Measurements from ENCODE around the gene CCDC74B.
"Not testable (repeated sequence)": the region's sequence is repeated elsewhere in the genome, so short reads cannot be mapped to it uniquely, and the experiment has no call there.

Gene CCDC74B

DNA sequence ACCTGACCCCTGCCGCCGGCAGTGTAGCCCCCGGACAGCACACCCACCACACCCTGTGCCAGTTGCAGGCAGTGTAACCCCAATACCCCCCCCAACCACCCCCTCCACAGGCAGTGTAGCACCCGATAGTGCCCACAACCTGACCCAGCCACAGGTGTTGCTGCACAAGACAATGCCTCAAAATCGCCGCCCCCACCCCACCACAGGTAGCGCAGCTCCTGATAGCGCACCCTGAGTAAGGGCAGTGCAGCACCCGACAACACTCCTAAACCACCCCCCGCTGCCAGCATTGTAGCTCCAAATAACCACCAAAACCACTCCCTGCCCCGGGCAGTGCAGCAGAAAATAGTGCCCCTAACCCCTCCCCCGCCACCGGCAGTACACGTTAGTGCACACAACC lies 16.4 kb downstream of the CCDC74B start:
- H3K27me3 ChIP-seq (ENCODE audit: insufficient read depth, low read length, poor library complexity, severe bottlenecking); H2AFZ ChIP-seq (ENCODE audit: low read length); H3K9me3 ChIP-seq (ENCODE audit: insufficient read depth, low read depth, low read length); H3K4me2 ChIP-seq (ENCODE audit: low read depth, low read length, poor library complexity, severe bottlenecking); H3K36me3 ChIP-seq (ENCODE audit: insufficient read depth, low read length); H3K4me3 ChIP-seq (ENCODE audit: low read length, poor library complexity, severe bottlenecking); H3K4me1 ChIP-seq (ENCODE audit: insufficient read depth, low read length, poor library complexity, severe bottlenecking); H4K20me1 ChIP-seq (ENCODE audit: insufficient read depth, low read length, poor library complexity, severe bottlenecking); H3K79me2 ChIP-seq (ENCODE audit: insufficient read depth, low read length); H3F3A ChIP-seq (ENCODE audit: low read depth); H3K9ac ChIP-seq (ENCODE audit: low read depth, low read length, poor library complexity, severe bottlenecking); H3K9me2 ChIP-seq (replicated peaks; ENCODE audit: low read depth, low read length): not testable (repeated sequence)

DNA sequence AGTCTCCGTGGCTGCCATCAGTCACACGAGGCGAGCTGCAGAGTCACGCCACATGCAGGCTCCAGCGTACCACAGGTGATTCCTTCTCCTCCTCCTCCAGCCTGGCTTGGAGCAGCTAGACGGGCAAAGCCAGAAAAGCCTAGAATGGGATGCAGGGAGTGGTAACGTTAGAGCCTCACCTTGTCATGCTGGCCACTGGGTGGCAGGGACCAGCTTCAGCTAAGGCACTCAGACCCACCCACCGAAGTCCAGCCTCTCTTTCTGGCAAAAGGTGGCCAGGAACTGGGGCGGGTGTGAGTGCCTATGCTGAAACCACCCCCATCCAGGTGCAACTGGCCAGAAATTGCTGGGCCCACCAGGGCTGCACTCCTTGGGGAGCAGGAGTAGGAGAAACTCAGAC lies 17.2 kb downstream of the CCDC74B start:
- H2AFZ ChIP-seq (ENCODE audit: low read length); H3K4me2 ChIP-seq (ENCODE audit: low read depth, low read length, poor library complexity, severe bottlenecking); H3K36me3 ChIP-seq (ENCODE audit: insufficient read depth, low read length); H3K4me1 ChIP-seq (ENCODE audit: insufficient read depth, low read length, poor library complexity, severe bottlenecking); H3F3A ChIP-seq (ENCODE audit: low read depth); H3K9me2 ChIP-seq (replicated peaks; ENCODE audit: low read depth, low read length); H4K20me1 ChIP-seq (ENCODE audit: insufficient read depth, low read length, poor library complexity, severe bottlenecking); H3K4me3 ChIP-seq (ENCODE audit: low read length, poor library complexity, severe bottlenecking); H3K9ac ChIP-seq (ENCODE audit: low read depth, low read length, poor library complexity, severe bottlenecking); H3K79me2 ChIP-seq (ENCODE audit: insufficient read depth, low read length); H3K9me3 ChIP-seq (ENCODE audit: insufficient read depth, low read depth, low read length); H3K27me3 ChIP-seq (ENCODE audit: insufficient read depth, low read length, poor library complexity, severe bottlenecking): not testable (repeated sequence)

DNA sequence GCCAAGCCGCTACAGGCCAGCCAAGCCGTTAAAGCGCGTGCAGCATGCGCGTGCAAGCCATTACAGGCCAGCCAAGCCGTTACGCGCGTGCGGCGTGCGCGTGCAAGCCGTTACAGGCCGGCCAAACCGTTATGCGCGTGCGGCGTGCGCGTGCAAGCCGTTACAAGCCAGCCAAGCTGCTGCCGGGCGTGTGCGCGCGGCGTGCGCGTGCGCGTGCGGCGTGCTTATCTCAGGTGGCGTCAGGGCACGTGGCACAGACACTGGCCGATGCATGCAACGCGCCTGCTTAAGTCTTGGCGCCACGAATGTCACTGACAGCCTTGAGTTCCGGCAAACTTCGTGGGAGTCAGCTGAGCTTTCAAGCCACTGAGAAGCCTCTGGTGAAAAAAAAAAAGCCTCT lies 24.0 kb downstream of the CCDC74B start:
- not testable (repeated sequence) for H3K9me2 ChIP-seq (replicated peaks; ENCODE audit: low read depth, low read length); H3K9ac ChIP-seq (ENCODE audit: low read depth, low read length, poor library complexity, severe bottlenecking); H3F3A ChIP-seq (ENCODE audit: low read depth); H3K36me3 ChIP-seq (ENCODE audit: insufficient read depth, low read length); H4K20me1 ChIP-seq (ENCODE audit: insufficient read depth, low read length, poor library complexity, severe bottlenecking); H3K4me1 ChIP-seq (ENCODE audit: insufficient read depth, low read length, poor library complexity, severe bottlenecking); H3K9me3 ChIP-seq (ENCODE audit: insufficient read depth, low read depth, low read length); H3K79me2 ChIP-seq (ENCODE audit: insufficient read depth, low read length); H3K27me3 ChIP-seq (ENCODE audit: insufficient read depth, low read length, poor library complexity, severe bottlenecking); H3K4me3 ChIP-seq (ENCODE audit: low read length, poor library complexity, severe bottlenecking); H2AFZ ChIP-seq (ENCODE audit: low read length); H3K4me2 ChIP-seq (ENCODE audit: low read depth, low read length, poor library complexity, severe bottlenecking)

DNA sequence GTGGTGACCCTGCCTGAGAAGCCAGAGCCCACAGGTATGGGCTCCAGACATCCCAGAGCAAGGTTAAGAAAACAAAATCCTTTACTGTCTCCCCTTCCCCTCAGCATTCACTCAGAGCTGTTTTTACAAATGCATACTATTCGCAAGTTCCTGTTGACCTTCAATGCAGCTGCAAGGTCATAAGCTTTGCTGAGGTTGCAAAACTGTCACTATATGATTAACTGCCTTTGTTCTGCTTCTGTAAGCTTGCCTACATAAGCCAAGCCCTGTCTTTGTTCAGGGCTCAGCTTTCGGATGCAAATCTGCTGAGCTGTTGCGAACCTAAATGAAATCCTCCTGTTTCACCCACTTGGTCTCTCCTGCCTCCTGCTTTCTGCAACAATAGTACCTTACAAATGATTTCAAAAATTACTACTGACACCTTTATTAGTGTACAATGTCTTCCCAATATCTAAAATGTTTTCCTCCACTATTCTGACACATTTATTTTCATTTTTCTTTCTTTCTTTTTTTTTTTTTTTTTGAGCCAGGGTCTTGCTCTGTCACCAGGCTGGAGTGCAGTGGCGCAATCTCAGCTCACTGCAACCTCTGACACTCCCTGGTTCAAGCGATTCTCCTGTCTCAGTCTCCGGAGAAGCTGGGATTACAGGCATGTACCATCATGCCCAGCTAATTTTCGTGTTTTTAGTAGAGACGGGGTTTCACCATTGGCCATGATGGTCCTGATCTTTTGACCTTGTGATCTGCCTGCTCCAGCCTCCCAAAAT lies 42.1 kb downstream of the CCDC74B start:
- H3K4me1 ChIP-seq (ENCODE audit: insufficient read depth, low read length, poor library complexity, severe bottlenecking); H3K4me2 ChIP-seq (ENCODE audit: low read depth, low read length, poor library complexity, severe bottlenecking); H3K9ac ChIP-seq (ENCODE audit: low read depth, low read length, poor library complexity, severe bottlenecking); H3K79me2 ChIP-seq (ENCODE audit: insufficient read depth, low read length); H4K20me1 ChIP-seq (ENCODE audit: insufficient read depth, low read length, poor library complexity, severe bottlenecking); H3K36me3 ChIP-seq (ENCODE audit: insufficient read depth, low read length); H3K27me3 ChIP-seq (ENCODE audit: insufficient read depth, low read length, poor library complexity, severe bottlenecking); H3K9me2 ChIP-seq (replicated peaks; ENCODE audit: low read depth, low read length); H2AFZ ChIP-seq (ENCODE audit: low read length); H3K4me3 ChIP-seq (ENCODE audit: low read length, poor library complexity, severe bottlenecking); H3F3A ChIP-seq (ENCODE audit: low read depth); H3K9me3 ChIP-seq (ENCODE audit: insufficient read depth, low read depth, low read length): not testable (repeated sequence)

All from Loucy (cell line).